ENCODE data around the gene HLA-DOB. TPM values are rescaled to one million over a fixed set of nuclear protein-coding genes. Genes with fewer than 3 reads are reported as not detected.

The HLA-DOB gene
- total RNA-seq, 1 donor from 2014 or later: not detected

- DNase-seq (ENCODE audit: low read depth): peak; percentile 95
These were observed 27.4 kb upstream of the HLA-DOB start, which contains the start of gene PSMB8 for GRCh38 chr6:32843979-32844838. Gene PSMB8, minus strand, starts transcription at chr6:32844047. Its CDS starts 51 bp downstream, at chr6:32843996.

- no peak for DNase-seq (ENCODE audit: low read depth)
These were observed 26.7 kb upstream of the HLA-DOB start for GRCh38 chr6:32843331-32843978.

DNA sequence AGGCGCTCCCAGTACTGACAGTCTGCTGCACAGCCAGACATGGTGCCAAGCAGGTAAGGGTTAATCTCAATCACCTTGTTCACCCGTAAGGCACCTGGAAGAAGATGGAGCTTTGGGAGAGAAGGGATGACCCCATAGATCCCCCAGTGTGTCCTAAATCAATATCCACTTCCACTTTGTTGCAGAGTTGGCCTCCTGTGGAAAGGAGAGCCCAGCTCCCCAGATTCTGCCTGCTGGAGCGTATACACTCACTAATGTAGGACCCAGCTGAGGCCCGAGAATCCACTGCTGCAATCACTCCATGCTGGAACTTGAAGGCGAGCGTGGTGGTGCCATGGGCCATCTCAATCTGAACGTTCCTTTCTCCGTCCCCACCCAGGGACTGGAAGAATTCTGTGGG, 25.9 kb upstream of the HLA-DOB start:
- no peak for DNase-seq (ENCODE audit: low read depth)

GRCh38 chr6:32842021-32842650, 25.3 kb upstream of the HLA-DOB start:
- no peak for DNase-seq (ENCODE audit: low read depth)

DNA sequence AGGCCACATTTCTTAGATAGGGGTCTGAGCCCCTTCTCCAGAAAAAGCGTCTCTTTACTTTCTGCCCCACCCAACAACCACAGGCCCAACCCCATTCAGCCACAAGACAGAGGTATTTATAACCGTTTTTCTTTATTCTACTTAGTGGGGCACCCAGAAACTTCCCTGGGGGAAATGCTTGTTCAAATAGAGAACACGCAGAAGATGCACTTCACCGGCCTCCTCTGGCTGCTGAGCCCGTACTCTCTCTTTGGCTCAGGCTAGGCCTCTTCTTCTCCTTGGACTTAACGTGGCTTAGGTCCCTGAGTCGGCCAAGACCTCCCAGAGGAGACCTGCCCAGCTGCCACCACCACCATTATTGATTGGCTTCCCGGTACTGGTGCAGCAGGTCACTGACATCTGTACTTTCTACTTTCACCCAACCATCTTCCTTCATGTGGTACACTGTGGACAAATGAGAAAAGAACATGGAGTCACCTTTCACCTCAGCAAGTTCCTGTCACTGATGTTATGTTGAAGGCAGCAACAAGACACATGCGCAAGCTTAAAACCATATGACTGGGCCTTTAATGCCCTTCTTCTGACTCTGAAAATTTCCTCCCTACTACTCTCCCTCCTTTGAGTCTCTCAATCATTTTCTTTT, 23.9 kb upstream of the HLA-DOB start:
- no peak for DNase-seq (ENCODE audit: low read depth)

GRCh38 chr6:32839356-32839755, 22.6 kb upstream of the HLA-DOB start:
- DNase-seq (ENCODE audit: low read depth): no peak

DNA sequence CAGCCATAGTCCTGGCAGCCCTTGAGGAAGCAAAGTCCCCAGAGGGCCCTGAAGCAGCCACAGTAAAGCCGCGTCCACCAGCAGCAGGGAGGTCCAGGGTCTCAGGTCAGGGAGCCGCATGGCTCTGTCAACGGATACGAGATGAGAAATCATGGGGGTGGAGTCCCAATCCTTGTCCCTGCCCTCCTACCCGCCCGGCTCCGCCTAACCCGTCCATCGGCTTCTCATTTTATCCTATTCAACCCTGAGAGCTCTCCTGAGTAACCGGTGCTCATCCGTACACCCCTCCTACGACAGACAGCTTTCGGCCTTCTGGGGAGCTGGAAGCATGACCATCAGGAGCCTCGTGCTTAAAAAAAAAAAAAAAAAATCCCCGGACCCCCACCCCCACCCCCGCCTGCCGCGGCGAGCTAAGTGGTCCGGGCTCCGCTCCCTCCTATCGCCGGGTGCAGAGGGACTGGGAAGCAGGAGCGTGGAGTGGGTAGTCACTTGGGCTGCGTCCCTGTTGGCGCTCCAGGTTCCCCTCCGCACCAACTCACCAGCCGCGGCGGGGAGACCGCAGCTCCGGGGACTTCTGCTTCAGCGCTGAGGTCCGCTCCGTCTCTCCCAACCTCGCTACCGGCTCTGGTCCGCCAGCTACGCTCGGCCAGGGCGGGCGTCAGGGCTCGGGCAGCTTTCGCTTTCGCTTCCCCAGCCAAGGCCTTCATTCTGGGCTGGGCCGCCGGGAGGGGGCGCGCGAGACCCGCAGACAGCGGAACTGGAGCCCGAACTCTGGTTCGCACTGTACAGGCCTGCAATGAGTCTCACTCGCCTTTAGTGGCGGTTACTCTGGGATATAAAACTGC, 21.5 kb upstream of the HLA-DOB start, which contains the start of gene TAP2:
TSS of gene TAP2 (minus strand) at position 626 of the 845 bp plus-strand sequence. CDS start at position 120, 506 bp downstream.
- DNase-seq (ENCODE audit: low read depth): peak; percentile 93

DNA sequence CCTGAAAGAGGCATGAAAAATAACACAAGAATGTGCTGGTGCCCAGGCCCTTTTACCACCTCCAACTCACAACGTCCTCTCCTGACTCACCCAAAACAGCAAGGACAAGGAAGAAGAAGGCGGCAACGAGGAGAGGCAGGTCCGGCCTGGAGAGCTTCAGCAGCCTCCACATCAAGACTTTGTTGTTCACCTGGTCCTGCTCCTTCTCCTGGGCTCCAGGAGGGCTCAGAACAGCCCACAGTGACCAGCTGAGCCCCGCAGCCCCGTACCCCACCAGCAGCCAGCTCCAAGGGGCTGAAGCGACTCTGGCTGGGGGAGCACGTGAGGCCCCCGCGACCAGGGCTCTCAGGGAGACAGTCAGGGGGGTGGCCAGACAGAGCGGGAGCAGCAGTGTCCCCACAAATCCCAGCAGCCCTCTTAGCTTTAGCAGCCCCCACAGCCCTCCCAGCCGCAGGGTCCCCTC, 20.9 kb upstream of the HLA-DOB start:
- DNase-seq (ENCODE audit: low read depth): no peak

DNA sequence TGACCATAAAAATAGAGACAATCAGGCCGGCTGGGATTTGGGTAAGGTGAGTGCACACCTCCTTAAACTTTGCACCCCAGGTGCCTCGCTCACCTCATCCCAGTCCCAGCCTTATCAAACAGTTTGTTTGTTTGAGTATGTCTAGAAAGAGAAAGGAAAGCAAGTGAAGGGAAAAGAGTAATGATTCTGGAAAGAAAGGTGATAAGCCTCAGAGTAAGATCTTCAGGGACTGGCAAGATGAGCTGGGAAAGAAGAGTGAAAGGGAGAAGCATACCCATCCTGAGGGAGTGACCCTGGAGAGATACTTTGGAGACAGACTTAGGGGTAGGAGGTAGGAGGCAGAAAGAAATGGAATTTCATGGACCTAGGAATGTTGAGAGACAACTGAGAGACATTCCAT, 20.1 kb upstream of the HLA-DOB start:
- no peak for DNase-seq (ENCODE audit: low read depth)

GRCh38 chr6:32835167-32835893, 18.5 kb upstream of the HLA-DOB start:
- DNase-seq (ENCODE audit: low read depth): no peak

DNA sequence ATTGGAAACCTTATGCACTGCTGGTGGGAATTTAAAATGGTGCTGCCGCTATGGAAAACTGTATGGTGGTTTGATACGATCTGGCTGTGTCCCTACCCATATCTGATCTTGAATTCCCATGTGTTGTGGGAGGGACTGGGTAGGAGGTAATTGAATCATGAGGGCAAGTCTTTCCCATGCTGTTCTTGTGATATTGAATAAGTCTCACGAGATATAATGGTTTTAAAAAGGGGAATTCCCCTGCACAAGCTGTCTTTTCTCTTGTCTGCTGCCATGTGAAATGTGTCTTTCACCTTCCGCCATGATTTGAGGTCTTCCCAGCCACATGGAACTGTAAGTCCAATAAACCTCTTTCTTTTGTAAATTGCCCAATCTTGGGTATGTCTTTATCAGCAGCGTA, 16.9 kb upstream of the HLA-DOB start:
- DNase-seq (ENCODE audit: low read depth): no peak

- DNase-seq (ENCODE audit: low read depth): no peak
These were observed 15.7 kb upstream of the HLA-DOB start for GRCh38 chr6:32832535-32832934.

- DNase-seq (ENCODE audit: low read depth): no peak
These were observed 14.1 kb upstream of the HLA-DOB start for GRCh38 chr6:32830936-32831335.

DNA sequence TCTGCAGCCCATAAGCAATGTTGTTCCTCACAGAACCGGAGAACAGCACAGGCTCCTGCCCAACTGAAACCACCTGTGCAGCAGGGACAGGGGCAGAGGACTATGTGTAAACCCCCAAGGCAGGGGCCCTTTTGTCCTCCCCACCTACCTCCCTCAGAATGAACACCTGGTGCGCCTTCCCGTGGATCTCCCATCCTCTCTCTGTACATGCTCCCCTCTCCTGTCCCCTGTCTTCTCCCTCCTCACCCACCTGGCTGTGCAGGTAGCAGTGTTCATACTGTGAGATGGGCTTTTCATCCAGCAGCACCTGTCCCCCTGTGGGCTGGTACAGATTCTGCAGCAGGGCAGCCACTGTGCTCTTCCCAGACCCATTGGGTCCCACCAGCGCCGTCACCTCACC, 13.2 kb upstream of the HLA-DOB start:
- no peak for DNase-seq (ENCODE audit: low read depth)

DNA sequence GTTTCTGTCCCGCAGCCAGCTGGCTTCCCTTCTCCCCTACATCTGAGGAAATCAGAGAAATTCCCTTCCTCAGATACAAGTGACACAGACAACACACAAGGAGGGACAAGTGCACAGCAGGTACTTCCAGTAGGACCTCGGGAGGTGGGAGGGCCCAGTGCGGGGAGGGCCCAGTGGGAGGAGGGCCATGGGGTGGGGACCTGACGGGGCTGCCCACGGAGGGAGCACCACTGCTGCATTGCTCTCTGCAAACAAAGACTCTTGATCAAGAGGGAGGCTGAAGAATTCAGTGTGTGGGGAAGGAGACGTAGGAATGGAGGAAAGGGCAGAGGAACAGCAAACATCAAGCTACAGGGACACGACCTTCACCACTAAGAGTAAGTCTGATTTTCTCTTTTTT, 12.7 kb upstream of the HLA-DOB start:
- DNase-seq (ENCODE audit: low read depth): no peak

GRCh38 chr6:32827025-32827424, 10.2 kb upstream of the HLA-DOB start:
- DNase-seq (ENCODE audit: low read depth): peak; percentile 9

DNA sequence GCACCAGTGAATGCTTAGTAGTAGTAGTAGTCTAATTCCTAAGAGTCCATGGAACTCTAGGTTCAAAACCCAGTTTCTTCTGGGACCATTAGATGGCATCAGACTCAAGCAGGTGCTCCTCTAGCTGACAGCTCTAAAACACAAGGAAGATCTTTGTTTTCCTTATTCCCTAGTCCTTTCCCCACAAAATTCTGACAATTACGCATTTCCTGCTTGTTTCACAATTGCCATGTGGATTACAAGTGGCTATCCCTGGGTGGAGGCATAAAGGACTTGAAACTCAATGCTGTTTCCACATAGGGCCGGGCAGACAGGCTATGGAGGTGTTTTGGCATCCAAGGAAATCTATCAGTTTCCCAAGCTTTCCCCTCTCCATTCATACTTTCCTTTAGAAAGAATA, 9.2 kb upstream of the HLA-DOB start:
- DNase-seq (ENCODE audit: low read depth): peak; percentile 45

- DNase-seq (ENCODE audit: low read depth): peak; percentile 94
These were observed 2.9 kb upstream of the HLA-DOB start for GRCh38 chr6:32819729-32820128.

GRCh38 chr6:32818867-32819266, 2.1 kb upstream of the HLA-DOB start:
- no peak for DNase-seq (ENCODE audit: low read depth)

- DNase-seq (ENCODE audit: low read depth): no peak
These were observed 806 bp downstream of the HLA-DOB start for GRCh38 chr6:32815996-32816395.
